HG03558 (cell line): ENCODE measurements around the gene MCF2L.
"Not testable (repeated sequence)": the region's sequence is repeated elsewhere in the genome, so short reads cannot be mapped to it uniquely, and the experiment has no call there.

Experiments
- ATAC-seq: cut with Tn5 transposase; IDR thresholded peaks from one replicate; pipeline ENCODE4 v1.9.1; 2021; ENCODE audit warnings: moderate number of reproducible peaks; ENCODE audit not compliant: unreplicated experiment; ENCODE audit errors: extremely low read depth

The MCF2L gene

GRCh38 chr13:113105032-113105920 lies 136.3 kb downstream of the MCF2L start, which contains the start of gene F7:
Gene F7 (plus strand): TSS chr13:113105791. CDS start chr13:113105842, 51 bp downstream.
- no peak for ATAC-seq

- ATAC-seq = no peak
These were observed 137.0 kb downstream of the MCF2L start for GRCh38 chr13:113105921-113106452.

DNA sequence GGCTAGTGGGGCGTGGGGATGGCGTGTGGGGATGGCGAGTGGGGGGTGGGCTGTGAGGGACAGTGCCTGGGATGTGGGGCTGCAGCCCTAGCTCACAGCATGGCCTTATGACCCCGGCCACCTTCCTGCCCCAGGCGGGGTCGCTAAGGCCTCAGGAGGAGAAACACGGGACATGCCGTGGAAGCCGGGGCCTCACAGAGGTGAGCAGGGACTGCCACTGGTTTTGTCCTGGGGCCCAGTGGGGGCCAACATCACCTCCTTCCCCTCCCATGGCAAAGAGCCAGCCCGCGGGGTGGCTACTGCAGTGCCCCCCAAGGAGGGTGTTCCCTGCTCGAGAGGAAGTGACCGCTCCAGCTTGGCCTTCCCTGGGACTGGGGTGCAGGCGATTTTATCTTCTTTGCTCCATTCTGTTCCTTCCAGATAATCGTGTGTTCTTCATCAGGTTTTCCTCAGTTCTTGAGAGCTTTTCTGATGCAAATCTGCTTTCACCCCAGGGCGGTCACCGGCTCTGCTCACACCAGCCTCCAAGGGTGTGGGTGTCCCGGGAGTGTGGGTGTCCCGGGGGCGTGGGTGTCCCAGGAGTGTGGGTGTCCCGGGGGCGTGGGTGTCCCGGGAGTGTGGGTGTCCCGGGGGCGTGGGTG lies 137.8 kb downstream of the MCF2L start:
- ATAC-seq = no peak

DNA sequence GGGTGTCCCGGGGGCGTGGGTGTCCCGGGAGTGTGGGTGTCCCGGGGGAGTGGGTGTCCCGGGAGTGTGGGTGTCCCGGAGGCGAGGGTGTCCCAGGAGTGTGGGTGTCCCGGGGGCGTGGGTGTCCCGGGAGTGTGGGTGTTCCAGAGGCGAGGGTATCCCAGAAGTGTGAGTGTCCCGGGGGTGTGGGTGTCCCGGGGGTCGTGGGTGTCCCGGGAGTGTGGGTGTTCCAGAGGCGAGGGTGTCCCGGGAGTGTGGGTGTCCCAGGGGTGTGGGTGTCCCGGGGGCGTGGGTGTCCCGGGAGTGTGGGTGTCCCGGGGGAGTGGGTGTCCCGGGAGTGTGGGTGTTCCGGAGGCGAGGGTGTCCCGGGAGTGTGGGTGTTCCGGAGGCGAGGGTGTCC lies 139.5 kb downstream of the MCF2L start:
- not testable (repeated sequence) for ATAC-seq

GRCh38 chr13:113109151-113110047 lies 140.4 kb downstream of the MCF2L start:
- ATAC-seq = no peak

- ATAC-seq = no peak
These were observed 141.2 kb downstream of the MCF2L start for GRCh38 chr13:113110048-113110851.

DNA sequence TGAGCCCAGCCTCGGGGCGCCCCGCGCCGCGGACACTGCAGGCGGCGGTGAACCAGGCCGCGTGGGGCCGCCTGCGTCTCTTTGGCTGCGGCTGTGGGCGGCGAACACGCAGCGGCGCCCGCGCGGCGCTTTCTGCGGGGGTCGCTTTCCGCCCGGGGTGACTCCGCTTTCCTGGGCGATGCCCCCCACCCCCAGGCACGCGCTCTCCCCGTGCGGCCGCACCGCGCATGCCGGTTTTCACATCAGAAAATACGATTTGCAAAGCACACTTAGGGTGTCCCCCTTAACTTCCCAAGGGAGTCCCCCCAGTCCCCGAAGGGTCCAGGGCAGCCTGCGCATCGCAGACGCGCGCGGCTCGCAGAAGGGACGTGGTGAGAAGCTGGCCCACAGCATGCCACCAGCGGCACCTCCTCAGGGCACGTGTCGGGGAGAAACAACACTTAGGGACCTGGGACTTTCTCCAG lies 141.9 kb downstream of the MCF2L start:
- ATAC-seq = no peak

DNA sequence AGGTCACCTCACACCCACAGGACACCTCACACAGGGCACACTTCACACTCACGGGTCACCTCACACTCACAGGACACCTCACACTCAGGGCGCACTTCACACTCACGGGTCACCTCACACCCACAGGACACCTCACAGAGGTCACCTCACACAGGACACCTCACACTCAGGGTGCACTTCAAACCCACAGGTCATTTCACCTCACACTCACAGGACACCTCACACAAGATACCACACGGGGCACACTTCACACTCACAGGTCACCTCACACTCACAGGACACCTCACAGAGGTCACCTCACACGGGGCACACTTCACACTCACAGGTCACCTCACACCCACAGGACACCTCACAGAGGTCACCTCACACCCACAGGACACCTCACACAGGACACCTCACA lies 142.8 kb downstream of the MCF2L start:
- not testable (repeated sequence) for ATAC-seq

DNA sequence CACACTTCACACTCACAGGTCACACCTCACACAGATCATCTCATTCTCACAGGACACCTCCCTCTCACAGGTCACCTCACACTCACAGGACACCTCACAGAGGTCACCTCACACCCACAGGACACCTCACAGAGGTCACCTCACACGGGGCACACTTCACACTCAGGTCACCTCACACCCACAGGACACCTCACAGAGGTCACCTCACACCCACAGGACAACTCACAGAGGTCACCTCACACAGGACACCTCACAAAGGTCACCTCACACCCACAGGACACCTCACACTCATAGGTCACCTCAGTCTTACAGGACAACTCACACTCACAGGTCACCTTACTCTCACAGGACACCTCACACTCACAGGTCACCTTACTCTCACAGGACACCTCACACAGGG lies 143.5 kb downstream of the MCF2L start:
- ATAC-seq = not testable (repeated sequence)

- no peak for ATAC-seq
These were observed 144.2 kb downstream of the MCF2L start for GRCh38 chr13:113112893-113113845.

GRCh38 chr13:113113846-113114271 lies 144.8 kb downstream of the MCF2L start:
- ATAC-seq = no peak

DNA sequence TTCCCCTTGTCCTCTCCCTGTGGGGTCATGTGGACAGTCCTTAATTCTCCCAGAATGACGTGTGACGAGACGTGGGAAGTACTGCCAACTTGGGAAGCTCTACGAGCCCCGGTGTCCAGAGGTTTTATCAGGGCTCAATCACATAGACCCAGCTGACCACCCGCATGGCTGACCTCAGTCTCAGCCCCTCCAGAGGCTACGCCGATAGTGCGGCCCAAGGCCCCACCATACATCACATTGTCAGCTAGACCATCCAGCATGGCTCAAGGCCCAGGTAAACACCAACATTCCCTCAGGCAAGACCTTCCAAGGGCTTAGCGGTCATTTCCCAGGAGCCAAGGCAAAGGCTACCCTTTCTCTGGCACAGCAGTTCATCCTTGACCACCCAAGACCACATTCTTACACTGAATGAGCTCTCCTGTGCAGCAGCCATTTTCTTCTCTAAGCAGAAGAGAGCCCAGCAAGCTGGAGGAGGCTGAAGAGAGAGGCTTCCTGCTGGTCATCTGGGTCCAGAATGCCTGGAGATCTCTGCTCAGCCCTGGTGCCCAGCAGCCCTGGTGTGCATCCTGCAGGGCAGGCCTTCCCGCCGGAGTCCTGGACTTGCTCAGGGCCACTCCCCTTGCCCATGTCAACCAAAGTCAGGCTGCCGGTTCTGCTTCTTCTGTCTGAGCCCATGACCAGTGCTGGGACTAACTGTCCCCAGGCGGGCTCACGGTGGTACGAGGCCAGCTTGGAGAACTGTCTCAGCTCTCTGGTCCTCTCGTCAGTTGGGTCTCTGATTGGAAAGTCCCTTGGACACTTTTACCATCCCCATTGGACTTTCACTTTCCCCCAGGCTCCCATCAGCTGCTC lies 145.7 kb downstream of the MCF2L start:
- ATAC-seq = no peak

DNA sequence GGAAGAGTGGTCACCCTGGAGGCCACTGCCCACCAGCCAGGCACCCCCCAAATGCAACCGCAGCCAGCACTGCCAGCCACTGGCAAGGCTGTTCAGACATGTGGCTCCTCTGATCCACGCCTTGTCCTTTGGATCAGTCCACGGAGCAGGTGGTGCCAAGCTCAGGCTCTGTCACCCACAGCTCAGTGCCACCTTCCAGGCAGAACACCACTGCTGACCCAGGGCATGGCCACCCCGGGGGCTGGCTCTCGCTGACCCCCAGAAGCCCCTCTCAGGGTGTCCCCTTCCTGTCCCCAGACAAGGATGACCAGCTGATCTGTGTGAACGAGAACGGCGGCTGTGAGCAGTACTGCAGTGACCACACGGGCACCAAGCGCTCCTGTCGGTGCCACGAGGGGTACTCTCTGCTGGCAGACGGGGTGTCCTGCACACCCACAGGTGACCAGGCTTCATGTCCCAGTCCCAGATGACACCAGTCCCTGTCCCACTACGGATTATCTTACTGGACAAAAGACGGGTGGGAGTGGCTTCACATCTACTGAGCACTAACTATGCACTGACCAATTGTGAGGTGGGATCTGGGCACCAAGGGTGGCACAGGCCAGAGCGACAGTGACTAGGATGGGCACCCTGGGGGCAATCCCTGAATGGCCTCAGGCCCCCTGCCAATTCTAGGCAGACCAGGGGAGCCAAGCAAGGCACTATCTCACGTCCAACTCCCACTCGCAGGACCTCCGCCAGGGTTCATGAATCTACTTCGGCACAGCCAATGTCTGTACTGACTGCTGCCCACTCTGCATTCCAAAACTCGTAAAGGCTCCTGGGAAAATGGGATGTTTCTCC lies 146.6 kb downstream of the MCF2L start:
- no peak for ATAC-seq

- ATAC-seq = no peak
These were observed 147.3 kb downstream of the MCF2L start for GRCh38 chr13:113116206-113116800.

- no peak for ATAC-seq
These were observed 147.9 kb downstream of the MCF2L start for GRCh38 chr13:113116871-113117271.

DNA sequence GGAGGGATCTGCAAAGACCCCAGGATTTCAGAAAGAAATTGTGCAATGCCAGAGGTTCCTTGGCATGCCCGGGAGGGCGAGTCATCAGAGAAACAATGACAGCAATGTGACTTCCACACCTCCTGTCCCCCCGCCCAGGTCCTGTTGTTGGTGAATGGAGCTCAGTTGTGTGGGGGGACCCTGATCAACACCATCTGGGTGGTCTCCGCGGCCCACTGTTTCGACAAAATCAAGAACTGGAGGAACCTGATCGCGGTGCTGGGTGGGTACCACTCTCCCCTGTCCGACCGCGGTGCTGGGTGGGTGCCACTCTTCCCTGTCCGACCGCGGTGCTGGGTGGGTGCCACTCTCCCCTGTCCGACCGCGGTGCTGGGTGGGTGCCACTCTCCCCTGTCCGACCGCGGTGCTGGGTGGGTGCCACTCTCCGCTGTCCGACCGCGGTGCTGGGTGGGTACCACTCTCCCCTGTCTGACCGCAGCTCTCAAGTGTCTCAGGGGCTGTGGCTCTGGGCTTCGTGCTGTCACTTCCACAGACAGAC lies 148.4 kb downstream of the MCF2L start:
- no peak for ATAC-seq
